ENCODE measurements around the gene NWD2.

The NWD2 gene

GRCh38 chr4:37434469-37434868, 189.9 kb downstream of the NWD2 start:
- no peak overlapping the region for H3K4me3 ChIP-seq (ENCODE audit: low read depth, low read length)
- peak; percentile 44 for TF ChIP-seq CTCF (IDR thresholded peaks at IDR 0.05; ENCODE audit: control insufficient read depth, extremely low read depth, insufficient read depth)
- no peak for DNase-seq (ENCODE audit: low read depth)

GRCh38 chr4:37436546-37436945, 192.0 kb downstream of the NWD2 start:
- no peak for TF ChIP-seq CTCF (IDR thresholded peaks at IDR 0.05; ENCODE audit: control insufficient read depth, extremely low read depth, insufficient read depth)
- no peak overlapping the region for H3K4me3 ChIP-seq (ENCODE audit: low read depth, low read length)
- DNase-seq (ENCODE audit: low read depth), result no peak

- H3K4me3 ChIP-seq (ENCODE audit: low read depth, low read length), result no peak overlapping the region
- TF ChIP-seq CTCF (IDR thresholded peaks at IDR 0.05; ENCODE audit: control insufficient read depth, extremely low read depth, insufficient read depth), result no peak
- DNase-seq (ENCODE audit: low read depth), result no peak
Measured at GRCh38 chr4:37437163-37437562, 192.6 kb downstream of the NWD2 start.

GRCh38 chr4:37438564-37439279, 194.2 kb downstream of the NWD2 start:
- no peak overlapping the region for H3K4me3 ChIP-seq (ENCODE audit: low read depth, low read length)
- TF ChIP-seq CTCF (IDR thresholded peaks at IDR 0.05; ENCODE audit: control insufficient read depth, extremely low read depth, insufficient read depth), result no peak
- DNase-seq (ENCODE audit: low read depth), result no peak

- no peak for TF ChIP-seq CTCF (IDR thresholded peaks at IDR 0.05; ENCODE audit: control insufficient read depth, extremely low read depth, insufficient read depth)
- H3K4me3 ChIP-seq (ENCODE audit: low read depth, low read length), result no peak overlapping the region
- no peak for DNase-seq (ENCODE audit: low read depth)
Measured at GRCh38 chr4:37439809-37440474, 195.4 kb downstream of the NWD2 start.

- H3K4me3 ChIP-seq (ENCODE audit: low read depth, low read length), result no peak overlapping the region
- no peak for TF ChIP-seq CTCF (IDR thresholded peaks at IDR 0.05; ENCODE audit: control insufficient read depth, extremely low read depth, insufficient read depth)
- DNase-seq (ENCODE audit: low read depth), result no peak
Measured at GRCh38 chr4:37440501-37440900, 196.0 kb downstream of the NWD2 start.
